SHP77 treated with DMSO at 0.1 percent for 48 hours (cell line): ENCODE measurements around the gene DIP2A.
"Not testable (repeated sequence)": the region's sequence is repeated elsewhere in the genome, so short reads cannot be mapped to it uniquely, and the experiment has no call there.

Source experiments
- DNase-seq: peaks from one replicate; lab custom pipeline; 2025; lab: John Stamatoyannopoulos, UW

Gene DIP2A

GRCh38 chr21:46555678-46556077 is 97.0 kb downstream of the DIP2A start:
- no peak for DNase-seq

GRCh38 chr21:46556802-46557201 is 98.1 kb downstream of the DIP2A start:
- no peak for DNase-seq

- DNase-seq: no peak
Measured at GRCh38 chr21:46557469-46557868, 98.8 kb downstream of the DIP2A start.

- no peak for DNase-seq
Measured at GRCh38 chr21:46557919-46558392, 99.3 kb downstream of the DIP2A start.

GRCh38 chr21:46559291-46559983 is 100.7 kb downstream of the DIP2A start:
- DNase-seq: no peak

- no peak for DNase-seq
Measured at GRCh38 chr21:46560568-46561444, 102.1 kb downstream of the DIP2A start.

- no peak for DNase-seq
Measured at GRCh38 chr21:46561445-46562090, 102.9 kb downstream of the DIP2A start.

GRCh38 chr21:46562472-46562871 is 103.8 kb downstream of the DIP2A start:
- DNase-seq: no peak

GRCh38 chr21:46562964-46563607 is 104.4 kb downstream of the DIP2A start:
- no peak for DNase-seq

GRCh38 chr21:46564391-46564790 is 105.7 kb downstream of the DIP2A start:
- no peak for DNase-seq

- DNase-seq: no peak
Measured at GRCh38 chr21:46567348-46567747, 108.7 kb downstream of the DIP2A start.

GRCh38 chr21:46568562-46568961 is 109.9 kb downstream of the DIP2A start:
- DNase-seq: no peak

- no peak for DNase-seq
Measured at GRCh38 chr21:46569081-46569480, 110.4 kb downstream of the DIP2A start.

GRCh38 chr21:46570119-46570518 is 111.4 kb downstream of the DIP2A start:
- no peak for DNase-seq

GRCh38 chr21:46570631-46571030 is 111.9 kb downstream of the DIP2A start:
- no peak for DNase-seq

GRCh38 chr21:46572850-46573249 is 114.2 kb downstream of the DIP2A start:
- DNase-seq: no peak

- DNase-seq: not testable (repeated sequence)
Measured at GRCh38 chr21:46577786-46578185, 119.1 kb downstream of the DIP2A start.

- DNase-seq: not testable (repeated sequence)
Measured at GRCh38 chr21:46579394-46579793, 120.7 kb downstream of the DIP2A start.

- no peak for DNase-seq
Measured at GRCh38 chr21:46581780-46582307, 123.2 kb downstream of the DIP2A start.

GRCh38 chr21:46585191-46585953 is 126.7 kb downstream of the DIP2A start:
- no peak for DNase-seq

- DNase-seq: no peak
Measured at GRCh38 chr21:46594276-46594675, 135.6 kb downstream of the DIP2A start.
